GM18505 (cell line): ENCODE results near the gene PRTG.
"Not testable (repeated sequence)": the region's sequence is repeated elsewhere in the genome, so short reads cannot be mapped to it uniquely, and the experiment has no call there.

Experiments used
- ATAC-seq: cut with Tn5 transposase; IDR thresholded peaks from one replicate; pipeline ENCODE4 v1.9.1; 2021; ENCODE audit not compliant: unreplicated experiment
- POLR2A ChIP-seq: IDR thresholded peaks from 4 replicates; pipeline ENCODE4 v1.6.1; 2011; ENCODE audit warnings: borderline replicate concordance; ENCODE audit not compliant: insufficient read depth, insufficient read length; ENCODE audit errors: extremely low read depth

The PRTG gene

DNA sequence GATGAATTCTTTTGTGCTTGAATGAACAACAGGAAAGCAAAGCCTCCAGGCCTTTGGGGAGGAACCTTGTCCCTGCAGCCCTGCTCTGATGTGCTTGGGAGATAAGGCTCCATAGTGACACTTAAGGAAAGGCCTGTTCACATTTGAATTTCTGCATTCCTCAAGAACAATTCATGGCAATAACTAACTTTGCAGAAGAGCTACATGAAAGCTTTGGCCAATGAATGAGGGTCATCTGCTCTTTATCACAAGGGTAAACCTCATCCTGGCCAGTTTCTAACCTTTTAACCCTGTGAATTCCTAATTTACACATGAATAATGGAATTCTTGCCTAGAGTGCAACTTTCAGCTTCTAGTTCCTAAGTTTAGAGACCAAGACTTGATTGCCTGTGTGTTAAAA is 5.6 kb downstream of the PRTG start:
- ATAC-seq, result no peak
- no peak for TF ChIP-seq POLR2A

DNA sequence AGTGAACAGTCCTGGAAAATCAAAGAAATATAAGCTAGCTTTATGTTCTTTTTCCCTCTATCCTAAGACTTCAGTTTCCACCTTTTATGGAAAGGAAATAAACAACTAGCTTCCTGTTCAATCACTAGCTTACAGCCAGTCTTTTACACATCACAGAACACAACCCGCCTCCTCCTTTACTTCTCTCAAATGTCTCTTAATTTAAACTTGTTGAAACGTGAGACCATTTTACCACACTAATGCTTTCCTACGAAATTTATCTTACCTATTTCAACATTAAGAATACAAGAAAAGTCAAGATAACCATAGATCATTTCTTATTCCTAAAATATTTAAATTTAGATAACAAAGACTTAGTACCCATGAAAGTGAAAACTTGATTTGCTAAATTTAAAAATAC is 6.2 kb downstream of the PRTG start:
- no peak for TF ChIP-seq POLR2A
- no peak for ATAC-seq

DNA sequence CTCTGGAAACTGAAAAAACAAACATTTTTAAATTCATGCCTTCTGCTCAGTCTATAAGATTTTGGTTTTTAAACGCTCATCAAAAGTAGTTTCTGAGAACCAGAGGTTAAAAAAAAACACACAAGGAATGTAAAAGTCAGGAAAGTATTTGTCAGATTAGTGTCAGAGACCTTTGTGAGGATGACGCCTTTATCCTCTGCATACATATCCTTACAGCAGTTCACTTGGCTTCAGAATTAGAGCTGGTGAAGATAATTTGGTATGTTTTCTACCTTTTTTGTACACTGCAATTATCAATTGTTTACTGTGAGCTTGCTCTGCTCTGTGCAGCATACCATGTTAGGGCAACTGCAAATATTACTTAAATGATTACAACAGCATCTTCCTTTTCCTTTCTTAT is 8.3 kb downstream of the PRTG start:
- ATAC-seq, result no peak
- no peak for TF ChIP-seq POLR2A

DNA sequence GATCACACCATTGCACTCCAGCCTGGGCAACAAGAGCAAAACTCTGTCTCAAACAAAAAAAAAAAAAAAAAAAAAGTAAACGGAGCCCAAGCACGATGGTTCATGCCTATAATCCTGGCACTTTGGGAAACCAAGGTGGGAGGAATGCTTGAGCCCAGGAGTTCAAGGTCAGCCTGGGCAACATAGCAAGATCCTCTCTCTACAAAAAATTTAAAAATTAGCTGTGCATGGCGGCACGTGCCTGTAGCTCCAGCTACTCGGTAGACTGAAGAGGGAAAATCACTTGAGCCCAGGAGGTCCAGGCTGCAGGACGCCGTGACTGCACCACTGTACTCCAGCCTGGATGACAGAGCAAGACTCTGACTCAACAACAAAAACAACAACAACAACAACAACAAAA is 9.5 kb downstream of the PRTG start:
- ATAC-seq, result not testable (repeated sequence)

DNA sequence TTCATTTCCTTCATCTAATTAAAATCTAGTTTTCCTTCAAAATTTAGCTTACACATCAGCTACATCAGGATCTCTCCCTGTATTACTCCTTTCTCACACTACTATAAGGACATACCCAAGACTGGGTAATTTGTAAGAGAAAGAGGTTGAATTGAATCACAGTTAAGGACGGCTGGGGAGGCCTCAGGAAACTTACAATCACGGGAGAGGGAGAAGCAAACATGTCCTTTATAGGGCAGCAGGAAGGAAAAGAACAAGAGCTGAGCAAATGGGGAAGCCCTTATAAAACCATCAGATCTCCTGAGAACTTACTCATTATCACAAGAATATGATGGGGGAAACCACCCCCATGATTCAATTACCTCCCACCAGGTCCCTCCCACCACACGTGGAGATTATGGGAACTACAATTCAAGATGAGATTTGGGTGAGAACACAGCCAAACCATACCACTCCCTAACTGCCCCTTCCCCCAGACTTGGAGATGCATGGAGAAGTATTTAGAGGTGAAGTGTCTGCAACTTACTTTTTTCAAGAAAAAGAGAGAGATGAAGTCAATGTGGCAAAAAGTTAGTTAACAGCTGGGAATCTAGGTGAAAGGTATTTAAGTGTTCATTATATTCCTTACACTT is 21.3 kb downstream of the PRTG start:
- TF ChIP-seq POLR2A, result no peak
- no peak for ATAC-seq

DNA sequence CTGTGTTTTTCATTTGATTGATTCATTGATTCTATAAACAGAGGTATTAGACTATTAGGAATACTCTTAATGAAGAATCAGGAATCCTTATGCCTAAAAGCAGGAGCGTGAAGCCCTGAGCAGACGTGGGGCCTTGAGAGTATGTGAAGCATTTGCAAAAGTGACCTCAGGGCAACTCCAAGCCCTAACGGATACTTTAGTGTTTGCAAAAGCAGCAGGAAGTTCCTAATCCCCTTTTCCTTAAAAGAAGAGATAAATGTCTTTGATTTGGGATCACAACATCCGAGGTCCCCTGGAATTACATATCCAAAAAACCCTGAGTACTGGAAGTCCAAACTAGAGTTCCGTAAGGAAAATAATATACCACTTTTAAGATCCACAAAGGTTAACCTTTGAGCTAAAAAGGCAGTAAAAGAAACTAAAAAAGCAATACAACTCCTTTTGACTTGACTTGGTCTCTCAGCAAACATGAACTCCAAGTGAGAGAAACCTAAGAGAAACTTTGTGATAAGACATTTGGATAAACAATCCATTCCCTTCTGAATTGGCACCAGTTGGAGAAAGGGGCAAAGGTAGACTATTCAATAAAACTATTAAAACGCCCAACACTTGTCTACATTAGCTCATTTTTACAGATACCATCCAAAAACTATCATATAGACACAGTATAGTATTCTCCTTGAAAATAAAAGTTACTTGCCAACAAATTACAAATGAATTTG is 27.4 kb downstream of the PRTG start:
- TF ChIP-seq POLR2A, result no peak
- ATAC-seq, result no peak

DNA sequence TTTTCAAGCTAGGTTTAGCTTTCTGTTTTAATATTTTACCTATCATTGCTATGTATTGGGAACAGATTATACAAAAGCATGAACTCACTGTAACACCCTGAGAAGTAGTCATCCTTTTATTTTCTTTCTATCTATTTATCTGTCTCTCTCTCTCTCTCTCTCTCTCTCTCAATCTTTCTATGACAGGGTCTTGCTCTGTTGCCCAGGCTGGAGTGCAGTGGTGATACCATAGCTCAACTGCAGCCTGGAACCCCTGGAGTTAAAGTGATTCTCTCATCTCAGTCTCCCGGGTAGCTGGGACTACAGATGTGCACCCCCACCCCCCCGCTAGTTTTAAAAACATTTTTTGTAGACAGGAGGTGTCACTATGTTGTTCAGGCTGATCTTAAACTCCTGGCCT is 28.9 kb downstream of the PRTG start:
- TF ChIP-seq POLR2A, result no peak
- ATAC-seq, result no peak

DNA sequence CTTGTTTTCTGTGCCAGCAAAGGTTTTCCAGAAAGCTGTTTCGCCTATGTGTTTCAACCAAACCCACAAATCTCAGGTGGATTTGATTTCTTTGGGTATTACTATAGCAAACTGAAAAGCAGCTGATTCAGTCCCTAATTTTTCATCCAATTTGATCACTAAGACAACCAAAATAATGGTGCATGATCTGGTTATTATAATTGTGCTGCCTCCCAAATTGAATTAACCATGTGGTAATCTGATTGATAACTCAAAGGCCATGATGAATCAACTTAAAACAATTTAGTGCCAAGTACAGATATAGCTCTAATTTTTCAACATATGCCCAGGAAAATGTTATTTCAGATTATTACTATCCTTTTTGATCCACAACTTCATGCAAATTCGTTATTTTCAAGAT is 30.6 kb downstream of the PRTG start:
- no peak for TF ChIP-seq POLR2A
- ATAC-seq, result no peak

DNA sequence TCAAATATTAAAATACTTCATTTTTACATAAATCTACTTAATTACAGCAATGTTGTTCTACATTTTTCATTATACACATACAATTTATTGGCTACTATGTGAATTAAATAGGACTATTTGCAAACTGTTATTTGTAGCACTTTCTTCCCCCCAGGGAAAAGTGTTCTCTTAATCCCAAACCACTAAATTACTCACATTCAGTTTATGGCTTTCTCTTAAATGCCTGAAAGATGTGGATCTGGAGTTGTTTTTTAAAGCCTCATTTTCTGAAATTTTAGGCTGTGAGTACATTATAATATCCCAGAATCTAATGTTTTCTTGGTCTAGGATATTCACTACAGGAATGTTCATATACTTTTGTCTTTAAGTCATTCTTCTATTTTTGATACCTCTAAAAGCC is 32.7 kb downstream of the PRTG start:
- no peak for TF ChIP-seq POLR2A
- ATAC-seq, result no peak

DNA sequence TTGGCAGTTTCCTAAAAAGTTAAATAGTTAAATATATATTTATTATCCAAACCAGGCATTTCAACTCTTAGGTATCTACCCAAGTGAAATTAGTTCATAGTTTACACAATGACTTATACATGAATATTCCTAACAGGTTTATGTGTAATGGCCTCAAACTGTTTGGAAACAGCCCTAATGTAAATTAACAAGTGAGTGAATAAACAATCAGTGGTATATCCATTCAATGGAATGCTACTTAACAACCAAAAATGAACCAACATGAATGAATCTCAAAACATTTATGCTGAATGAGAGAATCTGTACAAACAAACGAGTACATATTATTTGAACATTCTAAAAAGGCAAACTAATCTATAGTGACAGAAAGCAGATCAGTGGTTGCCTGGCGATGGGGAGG is 33.5 kb downstream of the PRTG start:
- no peak for TF ChIP-seq POLR2A
- no peak for ATAC-seq

DNA sequence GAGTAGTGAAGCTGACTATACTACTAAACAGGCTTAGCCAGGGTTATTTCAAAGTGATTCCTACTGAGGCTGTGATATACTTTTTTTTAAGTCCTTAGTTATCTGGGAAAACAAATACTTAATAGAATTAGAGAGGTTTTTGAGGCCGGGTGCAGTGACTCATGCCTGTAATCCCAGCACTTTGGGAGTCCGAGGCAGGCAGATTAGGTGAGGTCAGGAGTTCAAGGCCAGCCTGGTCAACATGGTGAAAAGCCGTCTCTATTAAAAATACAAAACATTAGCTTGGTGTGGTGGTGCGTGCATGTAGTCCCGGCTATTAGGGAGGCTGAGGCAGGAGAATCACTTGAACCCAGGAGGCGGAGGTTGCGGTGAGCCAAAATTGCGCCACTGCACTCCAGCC is 34.2 kb downstream of the PRTG start:
- TF ChIP-seq POLR2A, result no peak
- no peak for ATAC-seq

DNA sequence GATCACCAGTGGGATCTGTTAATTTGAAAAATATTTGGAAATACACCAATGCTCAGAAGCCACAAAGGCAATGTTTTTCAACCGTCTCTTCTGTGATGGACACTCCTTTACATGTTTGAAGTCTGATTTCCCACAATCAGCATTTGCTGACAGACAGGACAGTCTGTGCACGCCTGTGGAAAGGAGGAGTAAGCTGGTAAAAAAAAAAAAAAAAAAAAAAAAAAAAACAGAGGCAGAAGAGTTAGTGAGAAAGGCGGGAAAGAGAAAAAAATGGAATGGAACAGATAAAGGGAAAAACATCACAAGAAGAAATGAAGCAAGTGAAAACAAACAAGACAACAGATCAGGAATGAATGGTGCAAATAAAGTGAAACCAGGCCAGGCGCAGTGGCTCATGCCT is 35.0 kb downstream of the PRTG start:
- ATAC-seq, result no peak
- TF ChIP-seq POLR2A, result no peak

DNA sequence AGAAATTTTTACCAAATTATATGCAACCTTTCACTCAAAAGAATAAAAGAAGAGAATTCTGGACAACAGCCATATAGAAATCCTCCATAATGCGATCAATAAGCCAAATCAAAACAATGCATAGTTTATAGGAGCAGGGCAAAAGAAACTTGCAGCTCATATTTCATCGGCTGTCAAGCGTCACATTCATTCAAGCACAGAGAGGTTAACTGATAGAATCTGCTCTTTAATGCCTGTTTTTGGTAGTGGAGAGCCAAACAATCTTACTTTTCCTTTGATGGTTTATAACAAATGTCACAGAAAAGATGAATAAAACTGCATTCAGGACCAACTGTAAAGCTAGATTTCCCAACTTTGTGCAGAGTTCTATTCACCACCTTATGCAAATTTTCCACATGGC is 35.4 kb downstream of the PRTG start:
- no peak for TF ChIP-seq POLR2A
- ATAC-seq, result no peak

DNA sequence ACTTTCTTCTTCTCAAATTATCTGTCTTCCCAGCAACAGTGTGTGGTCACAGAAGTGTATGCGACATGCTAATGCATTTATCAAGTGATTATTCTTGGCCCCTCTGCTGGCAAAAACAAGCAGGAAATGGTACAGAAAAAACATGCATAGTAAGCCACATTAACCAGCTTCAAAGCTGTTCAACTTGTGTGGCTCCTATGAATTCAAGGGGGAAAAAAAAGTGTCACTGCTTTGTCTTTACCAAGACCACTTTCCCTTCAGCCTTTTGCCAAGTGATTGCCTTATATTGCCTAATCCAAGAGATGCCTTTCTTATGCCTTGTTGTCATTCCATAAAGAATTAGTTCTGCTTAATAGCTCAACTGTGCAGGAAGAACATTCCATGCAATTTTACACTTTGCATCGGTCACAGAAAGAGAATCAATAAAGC is 39.1 kb downstream of the PRTG start:
- no peak for ATAC-seq
- TF ChIP-seq POLR2A, result no peak

DNA sequence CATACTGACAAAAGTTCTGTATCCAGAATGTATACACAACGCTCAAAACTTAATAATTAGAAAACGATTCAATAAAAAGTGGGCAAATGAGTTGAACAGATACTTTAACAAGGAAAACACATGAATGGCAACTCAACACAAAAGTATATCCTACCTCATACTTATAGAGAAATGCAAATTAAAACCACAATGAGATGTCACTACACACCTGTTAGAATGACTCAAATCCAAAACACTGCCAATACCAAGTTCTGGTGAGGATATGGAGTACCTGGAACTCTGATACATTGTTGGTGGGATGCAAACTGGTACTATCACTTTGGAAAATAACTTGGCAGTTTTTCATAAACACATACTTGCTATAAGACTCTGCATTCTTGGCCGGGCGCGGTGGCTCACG is 42.1 kb downstream of the PRTG start:
- no peak for TF ChIP-seq POLR2A
- no peak for ATAC-seq
